Midbrain (tissue), 1 donor: ENCODE data around the gene CCDC187.
"Not testable (repeated sequence)": the region's sequence is repeated elsewhere in the genome, so short reads cannot be mapped to it uniquely, and the experiment has no call there.

ENCODE experiments used
- DNase-seq: peaks from one replicate; lab custom pipeline; 2025; lab: John Stamatoyannopoulos, UW

The CCDC187 gene

DNA sequence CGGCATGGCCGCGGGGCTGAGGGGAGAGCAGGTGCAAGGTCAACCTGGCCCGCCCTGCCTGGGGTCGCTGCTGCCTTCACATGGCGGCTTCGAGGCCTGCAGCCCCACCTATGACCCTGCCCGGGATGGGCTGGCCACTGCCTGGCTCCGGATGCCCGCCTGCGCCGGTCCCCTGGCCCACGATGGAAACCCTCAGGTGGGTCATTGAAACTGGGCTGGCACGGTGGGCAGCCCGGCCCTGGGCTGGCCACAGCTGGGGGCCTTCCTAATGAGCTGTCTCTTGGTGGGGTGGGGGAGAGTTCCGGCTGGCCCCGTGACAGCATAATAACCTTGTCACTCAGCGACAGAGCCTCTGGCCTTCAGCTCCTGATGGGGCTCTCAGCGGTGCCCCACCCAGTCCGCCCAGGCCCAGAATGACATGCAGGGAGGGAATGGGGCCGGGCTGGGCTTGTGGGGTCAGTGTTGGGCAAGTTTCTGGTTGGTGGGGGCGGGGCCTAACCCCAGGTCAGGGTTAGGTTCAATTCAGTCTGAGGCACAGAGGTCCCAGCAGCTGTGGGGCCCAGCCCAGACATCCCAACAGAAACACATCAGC, at the start of gene CCDC187:
CCDC187 (minus strand) TSS at position 270 of the 592 bp plus-strand sequence; CDS start at position 6, 264 bp downstream.
- no peak for DNase-seq

DNA sequence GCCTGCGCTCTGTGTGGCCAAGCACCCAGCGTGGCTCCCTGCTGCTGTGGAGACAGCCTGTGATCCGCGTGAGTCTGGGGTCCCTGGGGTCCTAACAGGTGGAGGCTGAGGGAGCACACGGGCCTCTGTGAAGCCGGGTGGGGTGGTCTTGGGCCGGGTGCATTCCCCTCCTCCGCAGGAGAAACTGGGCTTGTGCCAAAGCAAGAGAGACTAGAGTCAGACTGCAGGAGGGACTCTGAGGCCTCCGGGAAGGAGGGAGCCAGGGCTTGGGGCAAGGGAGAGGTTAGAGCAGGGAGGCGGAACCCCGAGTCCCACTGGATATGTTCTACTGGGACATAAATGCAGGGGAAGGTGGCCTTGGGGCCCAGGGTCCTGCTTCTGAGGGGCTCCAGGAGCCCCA, 49.2 kb upstream of the CCDC187 start:
- no peak for DNase-seq

DNA sequence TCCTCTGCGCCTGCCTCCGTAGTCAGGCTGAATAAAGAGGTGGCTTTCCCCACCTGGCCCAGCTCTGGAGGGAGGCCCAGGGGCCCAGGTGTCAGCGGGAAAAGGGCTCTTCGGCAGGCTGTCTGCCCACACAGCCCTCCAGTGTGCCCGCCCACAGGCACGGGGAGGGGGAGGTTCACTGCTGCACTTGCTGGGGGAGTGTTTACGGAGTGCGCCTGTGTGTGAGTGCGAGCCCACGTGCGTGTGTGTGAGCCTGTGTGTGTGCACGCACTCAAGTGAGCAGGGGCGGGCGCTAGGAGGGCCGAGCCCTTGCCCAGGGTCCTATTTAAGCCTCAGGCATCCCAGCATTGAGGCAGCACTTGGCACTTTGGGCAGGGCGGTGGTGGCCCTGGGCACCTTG, 48.8 kb upstream of the CCDC187 start:
- DNase-seq = no peak

DNA sequence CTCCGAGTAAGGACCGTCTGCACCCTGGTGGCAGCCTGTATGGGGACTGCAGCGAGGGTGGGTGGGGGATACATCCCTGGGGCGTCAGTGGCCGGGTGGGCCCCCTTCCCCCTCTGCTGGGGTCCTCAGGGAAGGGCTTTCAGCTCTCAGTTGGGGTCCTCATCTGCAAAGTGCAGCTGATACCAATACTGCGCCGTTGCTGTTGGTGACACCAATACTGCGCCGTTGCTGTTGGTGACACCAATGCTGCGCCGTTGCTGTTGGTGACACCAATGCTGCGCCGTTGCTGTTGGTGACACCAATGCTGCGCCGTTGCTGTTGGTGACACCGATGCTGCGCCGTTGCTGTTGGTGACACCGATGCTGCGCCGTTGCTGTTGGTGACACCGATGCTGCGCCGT, 48.0 kb upstream of the CCDC187 start:
- DNase-seq = not testable (repeated sequence)

DNA sequence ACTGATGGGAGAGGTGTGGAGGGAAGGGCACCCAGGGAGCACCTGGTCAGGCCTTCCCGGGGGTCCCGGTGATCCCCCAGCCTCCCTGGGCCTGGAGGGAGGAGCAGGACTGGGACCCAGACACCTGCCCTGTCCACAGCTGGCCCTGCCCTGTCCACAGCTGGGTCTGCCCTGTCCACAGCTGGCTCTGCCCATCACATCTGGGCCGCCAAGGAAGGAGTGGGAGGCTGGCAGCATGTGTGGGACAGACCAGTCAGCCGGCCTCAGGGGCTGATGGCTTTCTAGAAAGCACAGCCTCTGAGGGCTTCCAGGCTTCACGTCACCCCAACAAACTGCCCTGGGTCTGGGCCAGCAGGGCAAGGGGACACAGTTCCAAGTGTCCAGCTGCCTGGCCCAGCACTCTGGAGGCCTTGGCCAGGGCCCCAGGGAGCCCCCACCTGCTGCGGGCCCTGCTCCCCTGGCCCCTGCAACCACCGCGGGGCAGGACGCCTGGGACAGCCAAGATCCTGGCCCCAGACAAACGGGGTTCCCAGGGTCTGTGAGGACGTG, 47.4 kb upstream of the CCDC187 start:
- DNase-seq = no peak

DNA sequence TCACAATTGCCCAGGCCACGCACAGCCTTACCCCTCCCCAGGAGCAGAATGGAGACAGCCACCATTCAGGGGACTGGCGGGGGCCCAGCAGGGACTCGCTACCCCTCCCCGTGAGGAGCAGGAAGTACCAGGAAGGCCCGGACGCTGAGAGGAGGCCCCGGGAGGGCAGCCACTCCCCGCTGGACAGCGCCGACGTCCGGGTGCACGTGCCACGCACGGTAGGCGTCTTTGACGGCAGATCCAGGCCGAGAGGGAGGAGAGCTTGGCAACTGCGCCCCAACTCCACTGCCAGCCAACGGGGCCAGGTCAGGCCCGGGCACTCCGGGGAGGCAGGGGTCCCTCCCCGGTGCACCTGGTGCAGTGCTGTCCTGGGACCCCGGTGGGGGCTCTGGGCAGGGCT, 45.7 kb upstream of the CCDC187 start:
- DNase-seq = no peak

DNA sequence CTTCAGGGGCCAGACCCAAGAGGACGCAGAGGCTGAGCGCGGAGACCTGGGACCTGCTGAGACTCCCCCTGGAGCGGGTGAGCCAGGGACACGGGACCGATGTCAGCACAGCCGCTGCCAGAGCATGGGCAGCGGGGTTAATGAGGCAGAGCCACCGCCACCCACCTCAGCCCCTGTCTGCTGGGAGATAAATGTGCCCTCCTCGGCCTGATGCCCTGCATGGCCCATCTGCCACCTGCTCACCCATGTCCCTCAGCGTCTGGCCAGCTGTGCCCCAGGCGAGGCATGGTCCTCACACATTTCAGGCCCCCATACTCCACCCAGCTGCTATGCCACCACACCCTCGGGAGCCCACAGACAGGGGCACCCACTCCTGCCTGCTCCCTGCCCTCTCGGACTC, 44.8 kb upstream of the CCDC187 start:
- DNase-seq = no peak

DNA sequence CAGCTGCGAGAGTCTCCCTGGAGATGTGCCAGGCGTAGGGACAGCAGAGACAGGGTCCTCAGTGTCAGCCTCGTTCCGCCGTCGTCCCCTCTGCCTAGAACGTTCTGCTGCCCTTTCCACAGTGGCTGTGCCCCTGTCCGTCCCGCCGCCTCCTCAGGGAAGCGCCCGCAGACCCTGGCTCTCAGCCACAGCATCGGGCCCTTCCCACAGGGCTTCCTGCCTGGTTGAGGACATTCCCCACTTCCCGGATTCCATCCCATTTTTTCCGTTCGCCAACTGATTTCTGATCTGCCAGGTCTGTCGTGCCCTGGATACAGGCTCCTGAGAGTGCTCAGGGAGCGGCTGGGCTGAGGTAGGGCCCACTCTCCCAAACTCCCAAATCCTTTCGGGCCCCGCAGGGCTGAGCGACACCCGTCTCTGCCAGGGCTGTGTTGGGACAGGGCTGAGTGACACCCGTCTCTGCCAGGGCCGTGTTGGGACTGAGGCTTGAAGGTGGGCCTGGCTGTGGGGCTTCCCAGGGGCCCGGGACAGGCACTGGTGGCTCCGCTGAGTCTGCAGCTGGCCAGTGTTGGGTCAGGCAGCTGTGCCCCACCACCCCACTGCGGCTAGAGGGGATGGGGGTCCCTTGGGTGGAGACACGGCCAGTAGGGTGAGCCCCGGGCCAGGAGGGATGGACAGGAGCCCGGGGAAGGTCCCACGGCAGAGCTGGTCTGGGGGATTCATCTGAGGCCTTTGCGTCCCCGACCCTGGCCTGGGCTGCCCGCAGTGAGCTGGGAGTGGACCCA, 43.8 kb upstream of the CCDC187 start:
- DNase-seq = no peak

DNA sequence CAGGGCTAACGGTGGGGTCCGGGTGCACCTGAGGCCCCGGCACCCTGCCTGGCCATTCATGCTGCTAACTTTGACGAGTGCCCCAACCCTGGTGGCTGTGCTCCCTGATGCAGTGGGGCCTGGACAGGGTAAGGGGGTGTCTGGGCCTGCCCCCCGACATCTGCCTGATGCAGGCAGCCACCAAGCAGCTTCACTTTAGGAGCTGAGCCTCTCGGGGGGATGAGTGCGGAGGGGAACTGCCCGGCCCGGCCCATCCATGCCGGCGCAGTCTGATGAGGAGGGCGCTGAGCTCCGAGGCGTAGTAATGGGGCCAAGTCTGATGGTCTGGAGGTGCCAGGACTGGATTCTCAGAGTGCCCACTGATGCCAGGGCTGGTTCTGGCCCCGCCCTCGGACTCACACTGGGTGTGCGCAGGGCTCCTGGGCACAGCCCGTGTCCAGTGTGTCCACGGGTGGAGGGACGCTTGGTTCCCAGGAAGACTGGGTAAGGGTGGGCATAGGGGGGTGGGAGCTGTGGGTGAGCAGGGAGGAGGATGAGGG, 43.1 kb upstream of the CCDC187 start:
- DNase-seq = no peak

DNA sequence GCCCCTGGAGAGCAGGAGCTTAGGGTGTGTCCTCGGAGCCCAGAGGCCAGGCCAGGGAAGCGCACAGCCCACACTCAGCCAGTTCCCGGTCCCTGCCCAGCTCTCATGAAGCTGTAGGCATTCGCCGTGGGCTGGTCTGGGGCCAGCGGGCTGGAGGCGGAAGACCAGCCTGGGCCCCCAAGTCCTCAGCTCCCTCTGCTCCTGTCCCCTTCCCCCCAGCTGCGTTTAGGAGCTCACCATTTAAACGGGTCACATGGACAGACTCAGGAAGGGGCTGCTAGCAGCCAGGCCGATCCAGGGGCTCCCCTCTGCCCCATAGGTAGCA, 42.2 kb upstream of the CCDC187 start:
- DNase-seq = no peak

DNA sequence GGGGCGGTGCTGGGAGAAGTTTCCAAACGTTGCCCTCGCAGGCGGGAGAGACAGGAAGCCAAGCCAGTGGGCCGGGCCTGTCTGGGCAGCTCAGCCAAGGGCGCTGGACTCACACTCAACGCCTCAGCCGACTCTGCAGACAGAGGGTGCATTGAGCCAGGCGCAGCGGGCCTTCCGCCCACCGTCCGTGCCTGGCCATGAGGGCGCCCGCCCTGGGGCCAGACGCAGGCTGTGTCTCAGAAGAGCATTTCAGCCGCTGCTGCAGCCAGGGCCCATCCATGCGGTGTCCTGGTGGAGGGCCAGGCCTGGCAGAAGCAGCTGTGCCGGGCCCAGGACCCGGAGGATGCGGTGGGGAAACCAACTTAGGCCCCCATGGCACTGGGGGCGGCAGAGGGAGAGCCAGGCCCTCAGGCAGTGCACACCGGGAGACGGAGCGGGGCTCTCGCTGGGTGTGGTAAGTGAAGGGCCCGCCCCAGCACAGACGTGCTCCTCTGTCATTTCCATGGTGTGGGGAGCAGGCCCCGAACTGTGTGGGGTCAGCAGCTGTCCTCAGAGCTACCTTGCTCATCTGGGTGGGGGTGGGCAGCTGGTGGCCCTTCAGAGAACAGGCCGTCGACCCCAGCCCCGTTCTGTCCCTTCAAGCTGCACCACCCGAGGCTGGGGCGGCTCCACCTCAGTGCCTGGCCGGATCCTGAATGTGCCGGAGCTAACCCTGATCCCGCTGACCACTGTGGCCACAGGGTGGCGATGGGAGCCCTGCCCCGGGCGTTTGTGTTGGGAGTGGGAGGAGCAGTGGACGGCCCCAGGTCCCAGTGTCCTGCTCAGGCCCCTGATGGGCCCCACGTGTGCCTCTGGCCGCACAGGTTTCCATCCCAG, 41.6 kb upstream of the CCDC187 start:
- peak; percentile 87 for DNase-seq

DNA sequence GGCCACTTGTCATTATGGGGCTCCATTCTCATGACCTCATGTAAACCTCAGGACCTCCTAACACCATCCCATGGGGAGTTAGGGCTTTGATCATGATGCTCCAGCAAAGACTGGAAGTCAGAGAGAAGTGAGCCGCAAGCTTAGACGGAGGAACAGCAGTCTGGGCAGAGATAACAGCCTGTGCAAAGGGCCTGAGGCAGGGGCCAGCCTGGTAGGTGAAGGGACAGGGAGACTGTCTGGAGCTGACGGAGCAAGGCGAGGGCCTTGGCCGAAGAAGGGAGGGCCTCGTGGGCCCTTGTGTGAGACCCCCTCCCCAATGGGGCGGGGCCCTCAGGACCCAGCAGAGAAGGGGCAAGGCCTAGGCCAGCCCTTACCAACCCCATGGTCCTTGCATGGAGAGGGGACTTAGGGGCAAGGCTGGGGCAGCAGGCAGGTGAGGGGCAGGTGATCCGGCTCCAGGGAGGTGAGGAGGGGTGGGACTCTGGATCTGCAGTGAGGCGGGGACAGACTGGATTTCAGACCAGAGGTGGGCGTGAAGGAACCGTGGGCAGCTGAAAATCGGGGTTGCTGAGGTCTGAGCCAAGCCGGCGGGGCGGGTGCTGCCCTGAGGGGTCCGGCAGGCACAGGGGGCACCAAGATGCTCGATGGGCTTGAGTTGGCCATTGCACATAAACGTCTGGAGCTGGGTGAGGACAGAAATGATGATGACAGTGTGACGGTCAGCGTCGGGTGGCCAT, 40.8 kb upstream of the CCDC187 start:
- DNase-seq = no peak

DNA sequence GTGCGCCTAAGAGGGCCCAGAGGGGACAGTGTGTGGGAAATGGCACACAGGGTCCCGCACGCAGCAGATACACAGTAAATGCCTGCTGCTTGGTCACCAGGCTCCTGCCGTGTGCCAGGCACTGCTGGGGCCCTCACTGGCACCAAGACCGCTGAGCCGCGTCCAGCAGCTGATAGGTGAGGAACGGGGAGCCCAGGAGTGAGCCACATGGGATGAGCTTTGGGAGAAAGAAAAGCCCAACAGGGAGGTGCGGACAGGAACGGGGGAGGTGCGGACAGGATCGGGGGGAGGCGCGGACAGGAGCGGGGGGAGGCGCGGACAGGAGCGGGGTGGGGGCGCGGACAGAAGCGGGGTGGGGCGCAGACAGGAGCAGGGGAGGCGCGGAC, 40.0 kb upstream of the CCDC187 start:
- no peak for DNase-seq

DNA sequence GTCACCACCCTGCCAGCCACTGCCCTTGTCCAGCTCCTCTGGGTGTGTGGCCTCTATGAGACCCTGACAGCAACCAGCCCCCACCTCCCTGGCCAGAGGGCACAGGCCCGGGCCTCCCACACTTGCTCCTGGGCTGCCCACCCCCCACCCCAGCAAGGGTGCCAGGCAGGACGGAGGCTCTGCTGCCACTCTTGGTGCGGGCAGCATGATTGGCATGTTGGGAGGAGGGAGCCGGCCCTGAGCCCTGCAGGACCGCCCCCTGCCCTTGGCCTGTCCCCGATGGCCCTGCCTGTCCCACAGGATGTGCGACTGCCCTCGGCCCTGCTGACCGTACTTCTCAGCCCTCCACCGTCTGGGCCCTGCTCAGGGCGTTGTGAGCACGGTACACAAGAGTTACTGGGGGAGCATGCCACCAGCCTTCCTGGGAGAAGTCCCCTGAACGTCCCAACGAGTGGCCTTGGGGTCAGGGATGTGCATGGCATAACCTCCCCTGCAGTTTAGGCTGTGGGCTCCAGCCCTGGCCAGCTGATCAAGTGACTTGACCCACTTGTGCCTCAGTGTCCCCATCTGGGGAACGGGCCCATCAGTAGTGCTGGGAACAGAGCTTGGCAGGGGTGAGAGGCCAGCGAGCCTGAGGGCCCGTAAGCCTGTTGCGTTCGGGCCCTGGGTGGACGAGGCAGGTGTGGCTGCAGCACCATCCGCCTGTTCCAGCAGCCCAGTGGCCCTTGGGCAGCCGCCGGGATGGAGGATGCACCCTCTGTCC, 39.4 kb upstream of the CCDC187 start:
- no peak for DNase-seq

DNA sequence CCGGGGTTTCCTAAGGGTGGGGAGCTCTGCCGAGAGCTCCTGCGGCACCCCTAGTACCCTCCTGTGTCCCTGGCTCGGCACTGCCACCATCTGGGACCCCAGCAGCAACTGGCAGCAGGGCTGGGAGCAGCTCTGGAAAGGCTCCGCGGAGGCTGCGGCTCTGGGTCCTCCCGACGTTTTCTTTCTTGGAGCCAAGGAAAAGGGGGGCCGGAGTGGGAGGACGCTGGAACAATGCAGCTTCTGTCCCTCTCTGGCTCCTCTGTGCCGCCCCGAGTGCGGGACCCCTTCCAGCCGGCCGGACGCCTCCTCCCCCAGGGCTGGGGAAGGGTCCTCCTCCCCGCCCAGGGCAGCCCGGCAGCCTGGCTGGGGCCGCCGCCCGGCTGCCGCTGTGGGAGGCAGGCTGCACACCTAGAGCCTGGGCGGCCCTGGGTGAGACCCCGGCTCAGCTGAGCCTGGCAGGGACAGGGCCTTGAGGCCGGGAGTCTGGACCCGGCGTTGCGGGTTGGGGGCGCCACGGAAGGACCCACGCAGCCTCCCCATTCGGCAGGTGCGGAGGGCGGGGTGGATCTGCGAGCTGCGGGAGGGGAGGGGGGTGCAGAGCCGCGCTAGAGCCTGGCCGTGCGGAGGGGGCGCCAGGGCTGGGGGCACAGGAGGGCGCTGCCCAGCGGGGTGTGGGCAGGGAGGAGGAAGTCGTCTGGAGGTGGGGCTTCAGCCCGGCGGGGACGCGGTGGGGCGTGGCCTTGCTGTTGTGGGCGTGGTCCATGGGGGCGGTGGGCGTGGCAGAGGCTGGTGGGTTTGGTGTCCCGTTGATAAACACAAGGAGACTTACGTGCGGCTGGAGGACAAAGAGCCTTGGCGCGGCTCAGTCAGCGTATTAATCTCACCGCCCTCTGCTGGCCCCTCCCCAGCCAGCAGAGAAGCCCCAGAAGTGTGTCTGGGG, 38.6 kb upstream of the CCDC187 start:
- DNase-seq = peak; percentile 77

DNA sequence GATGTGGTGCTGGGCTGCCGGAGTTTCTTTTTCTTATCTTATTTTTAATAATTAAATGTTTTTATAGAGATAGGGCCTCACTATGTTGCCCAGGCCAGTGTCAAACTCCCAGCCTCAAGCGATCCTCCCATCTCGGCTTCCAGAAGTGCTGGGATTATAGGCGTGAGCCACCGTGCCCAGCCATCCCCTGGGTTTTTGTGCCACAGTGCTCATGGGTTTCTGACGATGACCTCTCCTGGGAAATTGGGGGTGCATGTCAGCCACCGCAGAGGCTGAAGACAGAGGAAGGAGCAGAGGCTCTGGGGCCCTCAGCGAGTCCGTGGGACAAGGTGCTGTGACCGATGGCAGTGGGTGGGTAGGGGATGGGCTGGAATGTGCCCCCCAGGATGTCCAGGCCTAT, 37.9 kb upstream of the CCDC187 start:
- DNase-seq = no peak

DNA sequence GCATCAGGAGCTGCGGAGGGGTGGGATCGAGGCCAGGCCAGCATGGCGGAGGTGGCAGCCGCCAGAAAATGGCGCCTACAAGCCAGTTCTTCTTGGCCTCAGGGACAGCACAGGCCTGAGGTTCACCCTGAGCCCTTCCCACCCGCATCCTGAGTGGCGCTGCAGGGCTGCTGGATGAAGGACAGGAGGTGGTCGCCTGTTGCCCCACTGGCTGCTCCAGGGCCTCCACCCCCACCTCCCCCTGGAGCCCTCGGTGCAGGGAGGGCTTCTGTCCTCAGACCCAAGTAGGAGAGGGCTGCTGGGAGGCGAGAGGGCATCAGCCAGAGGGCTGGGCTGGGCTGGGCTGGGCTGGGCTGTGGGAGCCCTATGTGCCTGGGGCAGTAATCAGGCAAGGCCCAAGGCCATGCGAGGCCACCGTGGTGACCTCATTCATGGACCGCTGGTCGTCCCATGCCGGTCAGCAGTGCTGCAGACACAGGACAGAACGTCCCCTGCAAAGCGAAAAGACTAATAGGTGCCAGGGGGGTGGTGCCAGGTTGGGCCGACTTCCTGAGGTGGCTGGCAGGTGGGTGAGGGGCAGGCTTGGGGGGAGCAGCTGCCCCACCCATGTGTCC, 37.3 kb upstream of the CCDC187 start:
- no peak for DNase-seq

DNA sequence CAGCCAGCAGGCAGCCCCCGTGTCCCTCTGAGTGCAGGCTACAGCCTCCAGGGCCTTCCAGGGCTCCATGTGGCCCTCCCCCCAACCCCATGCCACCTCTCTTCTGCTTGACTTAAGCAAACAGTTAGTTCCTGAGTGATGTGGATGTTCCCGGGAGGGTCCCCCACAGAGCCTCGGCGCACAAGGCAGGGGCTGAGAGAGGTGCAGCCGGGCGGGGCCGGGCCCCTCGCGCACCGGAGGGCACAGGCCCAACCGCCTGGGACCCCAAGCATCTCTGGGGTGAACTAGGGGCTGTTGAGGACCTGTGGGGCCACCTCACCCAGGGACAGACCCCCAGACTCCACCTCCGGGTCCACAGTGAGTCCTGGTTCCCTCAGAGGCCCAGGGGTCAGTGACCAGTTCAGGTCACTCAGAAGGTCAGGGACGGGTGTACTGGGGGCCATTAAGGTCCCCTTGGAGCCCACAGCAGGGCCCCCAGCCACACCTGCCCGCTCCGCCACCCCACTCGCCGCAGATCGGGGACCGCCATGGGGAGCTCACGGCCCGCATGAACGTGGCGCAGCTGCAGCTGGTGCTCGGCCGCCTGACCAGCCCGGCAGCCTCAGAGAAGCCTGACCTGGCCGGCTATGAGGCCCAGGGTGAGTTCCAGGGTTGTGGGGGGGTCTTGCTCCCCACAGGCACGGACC, 36.6 kb upstream of the CCDC187 start:
- DNase-seq = no peak

DNA sequence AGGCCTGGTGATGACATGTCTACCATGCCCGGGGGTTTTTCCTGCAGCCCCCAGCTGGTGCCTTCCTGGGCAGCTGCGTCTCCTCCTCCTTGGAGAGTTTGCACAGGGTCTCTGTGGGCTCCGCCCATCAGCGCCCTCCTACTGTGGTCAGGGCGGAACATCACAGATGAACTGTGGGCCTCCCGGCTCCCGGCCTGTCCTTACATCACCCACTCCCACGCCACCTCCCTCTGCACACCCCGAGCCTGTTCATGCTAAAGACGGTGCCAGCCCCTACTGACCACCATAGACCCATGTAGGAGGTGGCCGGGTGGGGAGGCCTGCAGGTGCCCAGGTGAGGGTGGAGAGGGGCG, 36.0 kb upstream of the CCDC187 start:
- no peak for DNase-seq
